ENCODE measurements around the gene PALLD.

GRCh38 chr4:168731706-168732414 is 235.0 kb downstream of the PALLD start:
- TF ChIP-seq POLR2AphosphoS5 (IDR thresholded peaks at IDR 0.05; ENCODE audit: low read depth, low read length) (no peak), CTCF (CRISPR knock-in tag; IDR thresholded peaks at IDR 0.05) (no peak), PHF20 (CRISPR knock-in tag; IDR thresholded peaks at IDR 0.05) (no peak), LCORL (IDR thresholded peaks at IDR 0.05) (no peak), LCORL (CRISPR knock-in tag; IDR thresholded peaks at IDR 0.05) (no peak), ZNF615 (CRISPR knock-in tag; IDR thresholded peaks at IDR 0.05; ENCODE audit: borderline replicate concordance) (no peak), RNF2 (conservative IDR thresholded peaks at IDR 0.05; ENCODE audit: low read depth) (no peak), REST (IDR thresholded peaks at IDR 0.05; ENCODE audit: borderline replicate concordance in 1 of 2, low read depth in 1 of 2, low read length in 2 of 2) (no peak), ELF1 (CRISPR knock-in tag; IDR thresholded peaks at IDR 0.05) (no peak), EP300 (IDR thresholded peaks at IDR 0.05; ENCODE audit: low read depth in 2 of 2, low read length in 2 of 2) (no peak), EP300 (CRISPR knock-in tag; IDR thresholded peaks at IDR 0.05; ENCODE audit: borderline replicate concordance) (no peak)
